ENCODE results near the gene PLXNA4. TPM values are rescaled to one million over a fixed set of nuclear protein-coding genes. Genes with fewer than 3 reads are reported as not detected.

The PLXNA4 gene
- total RNA-seq, 4 donors from 2014 or later, result 5.1 to 7.0 (median 5.3) TPM

DNA sequence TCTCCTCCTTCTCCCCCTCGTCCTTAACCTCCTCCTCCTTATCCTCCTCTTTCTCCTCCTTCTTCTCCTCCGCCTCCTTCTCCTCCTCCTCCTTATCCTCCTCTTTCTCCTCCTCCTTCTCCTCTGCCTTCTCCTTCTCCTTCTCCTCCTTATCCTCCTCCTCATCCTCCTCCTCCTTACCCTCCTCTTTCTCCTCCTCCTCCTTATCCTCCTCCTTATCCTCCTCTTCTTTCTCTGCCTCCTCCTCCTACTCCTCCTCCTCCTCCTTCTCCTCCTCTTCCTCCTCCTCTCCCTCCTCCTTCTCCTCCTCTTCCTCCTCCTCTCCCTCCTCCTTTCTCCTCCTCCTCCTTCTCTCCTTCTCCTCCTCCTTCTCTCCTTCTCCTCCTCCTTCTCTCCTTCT, 14.5 kb downstream of the PLXNA4 start:
- intact Hi-C loops (cut with DNase I; ENCODE audit: low total_unique reads), result no loop called here
- TF ChIP-seq, protein P1, sequence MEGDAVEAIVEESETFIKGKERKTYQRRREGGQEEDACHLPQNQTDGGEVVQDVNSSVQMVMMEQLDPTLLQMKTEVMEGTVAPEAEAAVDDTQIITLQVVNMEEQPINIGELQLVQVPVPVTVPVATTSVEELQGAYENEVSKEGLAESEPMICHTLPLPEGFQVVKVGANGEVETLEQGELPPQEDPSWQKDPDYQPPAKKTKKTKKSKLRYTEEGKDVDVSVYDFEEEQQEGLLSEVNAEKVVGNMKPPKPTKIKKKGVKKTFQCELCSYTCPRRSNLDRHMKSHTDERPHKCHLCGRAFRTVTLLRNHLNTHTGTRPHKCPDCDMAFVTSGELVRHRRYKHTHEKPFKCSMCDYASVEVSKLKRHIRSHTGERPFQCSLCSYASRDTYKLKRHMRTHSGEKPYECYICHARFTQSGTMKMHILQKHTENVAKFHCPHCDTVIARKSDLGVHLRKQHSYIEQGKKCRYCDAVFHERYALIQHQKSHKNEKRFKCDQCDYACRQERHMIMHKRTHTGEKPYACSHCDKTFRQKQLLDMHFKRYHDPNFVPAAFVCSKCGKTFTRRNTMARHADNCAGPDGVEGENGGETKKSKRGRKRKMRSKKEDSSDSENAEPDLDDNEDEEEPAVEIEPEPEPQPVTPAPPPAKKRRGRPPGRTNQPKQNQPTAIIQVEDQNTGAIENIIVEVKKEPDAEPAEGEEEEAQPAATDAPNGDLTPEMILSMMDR (IDR thresholded peaks at IDR 0.05), result no peak
- TF ChIP-seq POLR2A (IDR thresholded peaks at IDR 0.05), result no peak
- 69 to 85% methylated on average over 2 of the region's 2 CpGs for WGBS, 2 donors
- no peak overlapping the region for H3K4me3 ChIP-seq (ENCODE audit: low read depth, poor library complexity, severe bottlenecking)
- DNase-seq (ENCODE audit: low spot score in 2 of 2), result no peak

DNA sequence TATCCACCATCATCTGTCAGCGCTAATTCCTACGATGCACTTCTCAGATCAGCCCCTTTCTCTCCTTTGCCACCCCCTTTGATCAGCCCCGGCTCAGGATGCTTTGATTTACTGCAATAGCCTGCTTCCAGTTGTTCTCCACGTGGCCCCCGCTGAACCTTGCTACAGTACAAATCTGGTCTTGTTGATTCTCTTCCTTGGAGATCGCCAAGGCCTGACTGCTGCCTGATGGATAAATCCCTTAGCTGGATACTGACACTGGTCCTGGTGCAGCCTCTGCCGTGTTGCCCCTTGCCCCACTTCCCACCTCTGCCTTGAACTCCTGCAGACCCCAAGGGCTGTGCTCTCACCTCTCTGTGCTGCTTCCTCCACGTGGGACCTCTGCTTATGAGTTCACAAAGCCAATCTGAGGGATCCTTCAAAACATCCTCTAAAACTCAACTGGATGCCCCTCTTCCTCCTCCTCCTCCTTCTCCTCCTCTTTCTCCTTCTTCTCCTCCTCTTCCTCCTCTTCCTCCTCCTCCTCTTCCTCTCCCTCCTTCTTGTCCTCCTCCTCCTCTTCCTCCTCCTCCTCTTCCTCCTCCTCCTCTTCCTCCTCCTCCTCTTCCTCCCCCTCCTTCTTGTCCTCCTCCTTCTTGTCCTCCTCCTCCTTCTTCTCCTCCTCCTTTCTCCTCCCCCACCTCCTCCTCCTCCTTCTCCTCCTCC, 15.3 kb downstream of the PLXNA4 start:
- intact Hi-C loops (cut with DNase I; ENCODE audit: low total_unique reads), result no loop called here
- DNase-seq (ENCODE audit: low spot score in 2 of 2), result no peak
- WGBS, 2 donors, result 72 to 79% methylated on average over 8 of the region's 8 CpGs
- TF ChIP-seq POLR2A (IDR thresholded peaks at IDR 0.05), result no peak
- TF ChIP-seq, protein P1 (IDR thresholded peaks at IDR 0.05), result no peak
- H3K4me3 ChIP-seq (ENCODE audit: low read depth, poor library complexity, severe bottlenecking), result no peak overlapping the region

DNA sequence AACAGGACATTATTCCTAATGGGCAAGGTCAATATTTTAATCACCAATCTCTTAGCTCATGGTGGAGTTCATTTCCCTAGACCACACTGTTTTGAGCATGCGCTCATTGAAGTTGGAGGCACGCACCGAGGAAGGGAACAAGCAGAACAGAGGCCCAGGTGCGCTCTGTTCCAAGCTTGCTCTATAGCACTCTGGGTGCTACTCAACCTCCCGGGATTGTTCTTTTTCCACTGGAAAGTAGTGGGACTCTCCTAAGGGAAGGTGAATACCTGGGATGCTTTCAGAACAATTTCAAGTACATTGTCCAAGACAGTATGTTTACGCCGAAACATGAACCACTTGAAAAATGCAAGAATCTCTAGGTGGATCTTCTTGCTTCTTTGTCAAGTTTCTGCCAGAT, 16.2 kb downstream of the PLXNA4 start:
- H3K4me3 ChIP-seq (ENCODE audit: low read depth, poor library complexity, severe bottlenecking), result no peak overlapping the region
- DNase-seq (ENCODE audit: low spot score in 2 of 2), result no peak
- intact Hi-C loops (cut with DNase I; ENCODE audit: low total_unique reads), result no loop called here
- no peak for TF ChIP-seq POLR2A (IDR thresholded peaks at IDR 0.05)
- TF ChIP-seq, protein P1 (IDR thresholded peaks at IDR 0.05), result no peak
- WGBS, 2 donors, result 95 to 97% methylated on average over 7 of the region's 7 CpGs

DNA sequence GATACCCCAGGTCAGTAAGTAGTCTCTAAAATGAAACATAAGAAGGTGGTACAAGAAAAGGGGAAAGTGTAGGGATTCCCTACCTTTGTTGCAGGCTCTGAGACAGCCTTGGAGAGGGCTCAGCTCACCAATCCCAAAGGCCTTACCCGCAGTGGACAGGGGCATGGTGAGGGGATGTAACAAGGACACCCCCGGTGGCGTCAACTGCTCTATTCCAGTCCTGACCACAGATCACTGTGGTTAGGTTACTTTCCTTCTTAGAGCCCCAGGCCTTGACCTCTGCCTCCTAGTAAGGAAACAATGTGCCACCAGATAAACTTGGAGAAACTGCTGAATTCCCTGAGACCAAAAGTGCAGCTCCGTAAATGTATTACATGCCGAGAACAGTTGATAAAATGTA, 17.5 kb downstream of the PLXNA4 start:
- DNase-seq (ENCODE audit: low spot score in 2 of 2), result no peak
- intact Hi-C loops (cut with DNase I; ENCODE audit: low total_unique reads), result no loop called here
- no peak for TF ChIP-seq POLR2A (IDR thresholded peaks at IDR 0.05)
- TF ChIP-seq, protein P1 (IDR thresholded peaks at IDR 0.05), result no peak
- H3K4me3 ChIP-seq (ENCODE audit: low read depth, poor library complexity, severe bottlenecking), result no peak overlapping the region
- 80 to 92% methylated on average over 5 of the region's 5 CpGs for WGBS, 2 donors

DNA sequence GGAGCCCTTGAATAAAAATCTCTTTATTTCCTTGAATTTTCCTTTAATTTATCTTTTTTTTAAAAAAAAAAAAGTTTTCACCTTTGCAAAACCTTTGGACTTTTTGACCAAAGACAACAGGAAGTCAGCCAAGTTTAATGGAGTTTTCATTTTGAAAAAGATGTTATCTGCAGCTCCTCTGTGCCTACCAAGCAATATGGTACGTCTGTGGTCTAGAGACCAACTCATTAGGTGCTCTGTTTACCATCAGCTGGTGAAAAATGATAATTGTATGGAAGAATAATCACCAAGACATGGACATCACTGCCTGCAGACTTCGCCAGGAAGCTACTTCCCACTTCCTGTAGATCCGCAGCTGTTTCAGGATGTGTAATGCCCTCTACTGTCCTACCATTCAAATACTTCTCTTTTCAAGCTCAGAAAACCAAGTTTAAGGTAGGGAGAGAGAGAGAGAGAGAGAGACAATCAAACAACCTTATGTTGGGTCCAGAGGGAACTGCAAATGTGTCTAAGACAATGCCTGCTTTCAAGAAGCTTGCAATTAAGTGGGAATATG, 18.7 kb downstream of the PLXNA4 start:
- intact Hi-C loops (cut with DNase I; ENCODE audit: low total_unique reads), result no loop called here
- no peak overlapping the region for H3K4me3 ChIP-seq (ENCODE audit: low read depth, poor library complexity, severe bottlenecking)
- DNase-seq (ENCODE audit: low spot score in 2 of 2), result no peak
- 69 to 75% methylated on average over 3 of the region's 3 CpGs for WGBS, 2 donors
- no peak for TF ChIP-seq POLR2A (IDR thresholded peaks at IDR 0.05)
- TF ChIP-seq, protein P1 (IDR thresholded peaks at IDR 0.05), result no peak

Measured in lower leg skin (tissue), 4 donors.